GM13976 (cell line): ENCODE measurements around the gene DDAH2.
A peak's percentile ranks its signal among the peaks of the same experiment; 100 is the strongest.

Experiments
- DNase-seq: peaks from one replicate; pipeline ENCODE4 v3.0.0; 2012; ENCODE audit warnings: low spot score
- in situ Hi-C: fragments of 300-500 bp; cut with MboI; formaldehyde crosslinking; loops from one replicate; pipeline ENCODE4 v1.12.0; 2022; ENCODE audit warnings: low sequenced_read_pairs, mixed read lengths, inconsistent platforms; ENCODE audit not compliant: unreplicated experiment
- TF ChIP-seq, protein P1 (sequence below): IDR thresholded peaks from 2 replicates; pipeline ENCODE4 v1.5.1; 2012; ENCODE audit warnings: borderline replicate concordance, mild to moderate bottlenecking; ENCODE audit not compliant: insufficient read depth; ENCODE audit errors: extremely low read depth, missing control alignments, control extremely low read depth

The DDAH2 gene

DNA sequence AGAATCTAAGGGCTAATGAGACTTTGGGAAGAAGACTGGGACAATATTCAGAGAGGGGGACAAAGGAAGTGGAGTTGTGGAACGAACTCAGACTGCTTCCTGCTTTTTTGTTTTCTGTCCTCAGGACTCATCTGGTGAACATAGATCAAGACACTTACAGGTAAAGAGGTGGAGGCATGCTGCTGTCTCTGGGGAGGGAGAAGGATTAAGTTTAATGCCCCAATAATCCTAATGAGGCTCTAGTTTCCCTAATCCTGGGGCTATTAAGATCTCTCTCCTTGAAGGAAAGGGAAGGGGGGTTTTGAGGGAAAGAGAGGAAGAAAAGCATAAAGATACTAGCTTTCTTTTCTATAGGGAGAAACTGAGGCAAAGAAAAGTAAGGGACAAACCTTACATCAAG, 15.3 kb upstream of the DDAH2 start:
- DNase-seq: no peak
- in situ Hi-C loops: no loop called here
- TF ChIP-seq, protein P1, sequence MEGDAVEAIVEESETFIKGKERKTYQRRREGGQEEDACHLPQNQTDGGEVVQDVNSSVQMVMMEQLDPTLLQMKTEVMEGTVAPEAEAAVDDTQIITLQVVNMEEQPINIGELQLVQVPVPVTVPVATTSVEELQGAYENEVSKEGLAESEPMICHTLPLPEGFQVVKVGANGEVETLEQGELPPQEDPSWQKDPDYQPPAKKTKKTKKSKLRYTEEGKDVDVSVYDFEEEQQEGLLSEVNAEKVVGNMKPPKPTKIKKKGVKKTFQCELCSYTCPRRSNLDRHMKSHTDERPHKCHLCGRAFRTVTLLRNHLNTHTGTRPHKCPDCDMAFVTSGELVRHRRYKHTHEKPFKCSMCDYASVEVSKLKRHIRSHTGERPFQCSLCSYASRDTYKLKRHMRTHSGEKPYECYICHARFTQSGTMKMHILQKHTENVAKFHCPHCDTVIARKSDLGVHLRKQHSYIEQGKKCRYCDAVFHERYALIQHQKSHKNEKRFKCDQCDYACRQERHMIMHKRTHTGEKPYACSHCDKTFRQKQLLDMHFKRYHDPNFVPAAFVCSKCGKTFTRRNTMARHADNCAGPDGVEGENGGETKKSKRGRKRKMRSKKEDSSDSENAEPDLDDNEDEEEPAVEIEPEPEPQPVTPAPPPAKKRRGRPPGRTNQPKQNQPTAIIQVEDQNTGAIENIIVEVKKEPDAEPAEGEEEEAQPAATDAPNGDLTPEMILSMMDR: no peak

DNA sequence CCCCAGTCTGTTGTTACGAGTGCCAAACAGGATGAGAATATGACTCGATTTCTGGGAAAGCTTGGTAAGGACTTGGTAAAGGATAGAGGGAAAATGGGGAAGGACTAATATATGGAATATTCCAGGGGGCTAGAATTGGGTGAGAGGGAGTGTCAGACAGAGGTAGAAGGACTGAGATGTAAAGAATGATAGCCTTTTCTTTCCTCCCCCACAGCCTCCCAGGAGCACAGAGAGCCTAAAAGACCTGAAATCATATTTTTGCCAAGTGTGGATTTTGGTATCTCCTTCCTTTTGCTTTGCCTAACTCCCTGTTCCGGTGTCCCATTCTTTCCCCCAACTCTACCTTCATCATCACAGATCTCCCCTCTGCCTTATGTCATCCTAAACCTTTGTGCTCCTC, 13.8 kb upstream of the DDAH2 start:
- TF ChIP-seq, protein P1: no peak
- in situ Hi-C loops: no loop called here
- no peak for DNase-seq

DNA sequence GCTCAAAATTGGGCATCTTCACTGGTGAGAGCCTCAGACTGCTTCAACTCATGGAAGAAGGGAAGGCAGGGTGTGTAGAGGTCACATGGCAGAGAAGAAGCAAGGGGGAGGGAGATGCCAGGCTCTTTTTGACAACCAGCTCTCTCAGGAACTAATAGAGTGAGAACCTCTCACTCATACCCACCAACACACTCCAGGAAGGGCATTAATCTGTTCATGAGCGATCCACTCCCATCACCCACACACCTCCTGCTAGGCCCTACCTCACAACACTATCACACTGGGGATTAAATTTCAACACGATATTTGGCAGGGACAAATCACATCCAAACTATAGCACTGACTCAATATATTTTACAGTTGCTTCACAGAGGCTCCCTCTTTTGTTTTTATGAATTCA, 12.7 kb upstream of the DDAH2 start:
- in situ Hi-C loops: no loop called here
- no peak for DNase-seq
- TF ChIP-seq, protein P1: no peak

DNA sequence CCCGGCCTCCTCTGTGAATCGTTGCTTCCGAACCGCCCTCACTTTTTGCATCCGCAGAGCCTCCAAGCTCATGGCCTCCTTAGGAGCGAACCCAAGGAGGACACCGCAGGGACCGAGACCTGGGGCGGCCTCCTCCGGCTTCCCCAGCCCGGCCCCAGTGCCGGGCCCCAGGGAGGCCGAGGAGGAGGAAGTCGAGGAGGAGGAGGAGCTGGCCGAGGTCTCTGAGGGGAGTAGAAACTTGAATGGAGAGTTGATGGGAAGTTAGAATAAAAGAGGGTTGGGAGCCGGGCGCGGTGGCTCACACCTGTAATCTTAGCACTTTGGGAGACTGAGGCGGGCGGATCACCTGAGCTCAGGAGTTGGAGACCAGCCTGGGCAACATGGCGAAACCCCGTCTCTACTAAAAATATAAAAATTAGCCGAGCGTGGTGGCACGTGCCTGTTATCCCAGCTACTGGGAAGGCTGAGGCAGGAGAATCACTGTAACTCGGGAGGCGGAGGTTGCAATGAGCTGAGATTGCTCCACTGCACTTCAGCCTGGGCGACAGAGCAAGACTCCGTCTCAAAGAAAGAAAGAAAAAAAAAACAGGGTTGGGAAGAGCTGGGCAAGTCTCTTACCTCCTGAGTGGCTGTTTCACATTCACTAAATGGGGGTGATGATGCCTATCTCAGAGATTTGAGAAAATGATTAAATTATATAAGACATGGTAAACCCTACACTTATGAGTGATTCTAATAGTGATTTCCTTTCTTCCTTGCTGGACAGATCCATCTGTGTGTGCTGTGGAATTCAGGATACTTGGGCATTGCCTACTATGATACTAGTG, 11.5 kb upstream of the DDAH2 start:
- TF ChIP-seq, protein P1: no peak
- in situ Hi-C loops: no loop called here
- DNase-seq: no peak

DNA sequence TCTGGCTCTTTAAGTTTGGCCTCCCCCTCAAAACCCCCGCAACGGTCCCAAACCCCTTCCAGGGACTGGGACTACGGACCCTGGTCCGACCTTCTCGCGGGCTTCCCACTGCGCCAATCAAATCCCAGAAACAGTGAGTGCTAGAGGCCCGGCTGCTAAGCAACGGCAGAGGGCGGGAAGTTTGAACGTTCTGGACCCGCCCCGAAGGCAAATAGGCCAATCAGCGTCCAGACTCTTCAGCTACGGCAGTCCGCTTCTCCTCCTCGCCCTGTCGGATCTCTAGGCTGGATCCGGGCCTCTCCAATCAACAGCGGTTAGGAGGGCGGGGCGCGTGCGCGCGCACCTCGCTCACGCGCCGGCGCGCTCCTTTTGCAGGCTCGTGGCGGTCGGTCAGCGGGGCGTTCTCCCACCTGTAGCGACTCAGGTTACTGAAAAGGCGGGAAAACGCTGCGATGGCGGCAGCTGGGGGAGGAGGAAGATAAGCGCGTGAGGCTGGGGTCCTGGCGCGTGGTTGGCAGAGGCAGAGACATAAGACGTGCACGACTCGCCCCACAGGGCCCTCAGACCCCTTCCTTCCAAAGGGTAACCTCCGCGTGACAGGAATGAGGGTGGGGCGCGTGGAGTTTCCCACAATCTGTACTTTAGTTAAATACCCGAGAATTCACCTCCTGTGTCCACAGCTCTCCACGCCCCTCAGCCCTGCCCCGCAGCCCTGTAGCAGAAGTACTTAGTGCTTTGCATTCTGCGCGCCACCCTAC, 10.7 kb upstream of the DDAH2 start, which contains the start of gene MSH5:
TSS of gene MSH5 (plus strand) at position 367 of the 758 bp plus-strand sequence. CDS start 462 bp downstream, outside the sequence.
- in situ Hi-C loops: no loop called here

More for the DNA sequence above, 10.7 kb upstream of the DDAH2 start, which contains the start of gene MSH5:
- peak; percentile 97 for DNase-seq
- TF ChIP-seq, protein P1: no peak
